DOHH2 (cell line): ENCODE measurements around the gene PTPDC1.

Experiments used
- EZH2phosphoT487 ChIP-seq: fragments of 200-600 bp; sonication (generic); IDR thresholded peaks from 2 replicates; pipeline ENCODE4 v1.6.1; 2017; ENCODE audit warnings: borderline replicate concordance, mild to moderate bottlenecking, antibody characterized with exemption, low read length, moderate library complexity, mixed read lengths
- TF ChIP-seq, protein P1 (sequence below): fragments of 200-600 bp; sonication (generic); IDR thresholded peaks from one replicate; pipeline ENCODE4 v1.5.1; 2014; ENCODE audit warnings: antibody characterized with exemption, mild to moderate bottlenecking, low read depth, low read length; ENCODE audit not compliant: poor library complexity, severe bottlenecking

DNA sequence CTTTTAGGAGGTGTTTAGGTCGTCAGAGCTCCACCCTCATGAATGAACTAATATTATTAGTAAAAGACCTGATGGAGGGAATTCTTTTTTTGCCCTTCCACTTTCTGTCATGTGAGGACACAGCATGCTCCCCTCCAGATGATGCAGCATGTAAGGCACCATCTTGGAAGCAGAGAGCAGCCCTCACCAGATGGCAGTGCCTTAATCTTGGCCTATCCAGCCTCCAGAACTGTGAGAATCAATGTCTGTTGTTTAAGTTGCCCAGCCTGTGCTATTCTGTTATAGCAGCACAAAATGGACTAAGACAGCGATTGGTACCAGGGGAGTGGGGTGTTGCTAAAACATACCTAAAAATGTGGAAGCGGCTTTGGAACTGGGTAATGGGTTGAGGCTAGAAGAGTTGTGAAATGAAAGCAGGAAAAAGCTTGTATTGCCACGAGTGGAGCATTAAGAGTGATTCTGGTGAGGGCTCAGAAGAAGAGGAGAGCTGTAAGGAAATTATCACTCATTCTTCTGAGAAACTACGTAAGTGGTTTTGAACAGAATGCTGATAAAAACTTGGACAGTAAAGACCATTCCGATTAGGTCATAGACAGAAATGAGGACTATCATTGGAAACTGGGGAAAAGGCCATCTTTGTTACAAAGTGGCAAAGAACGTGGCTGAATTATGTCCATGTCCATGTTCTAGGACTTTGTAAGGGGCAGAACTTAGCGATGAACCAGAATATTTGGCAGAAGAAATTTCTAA is 28.6 kb downstream of the PTPDC1 start:
- TF ChIP-seq, protein P1, sequence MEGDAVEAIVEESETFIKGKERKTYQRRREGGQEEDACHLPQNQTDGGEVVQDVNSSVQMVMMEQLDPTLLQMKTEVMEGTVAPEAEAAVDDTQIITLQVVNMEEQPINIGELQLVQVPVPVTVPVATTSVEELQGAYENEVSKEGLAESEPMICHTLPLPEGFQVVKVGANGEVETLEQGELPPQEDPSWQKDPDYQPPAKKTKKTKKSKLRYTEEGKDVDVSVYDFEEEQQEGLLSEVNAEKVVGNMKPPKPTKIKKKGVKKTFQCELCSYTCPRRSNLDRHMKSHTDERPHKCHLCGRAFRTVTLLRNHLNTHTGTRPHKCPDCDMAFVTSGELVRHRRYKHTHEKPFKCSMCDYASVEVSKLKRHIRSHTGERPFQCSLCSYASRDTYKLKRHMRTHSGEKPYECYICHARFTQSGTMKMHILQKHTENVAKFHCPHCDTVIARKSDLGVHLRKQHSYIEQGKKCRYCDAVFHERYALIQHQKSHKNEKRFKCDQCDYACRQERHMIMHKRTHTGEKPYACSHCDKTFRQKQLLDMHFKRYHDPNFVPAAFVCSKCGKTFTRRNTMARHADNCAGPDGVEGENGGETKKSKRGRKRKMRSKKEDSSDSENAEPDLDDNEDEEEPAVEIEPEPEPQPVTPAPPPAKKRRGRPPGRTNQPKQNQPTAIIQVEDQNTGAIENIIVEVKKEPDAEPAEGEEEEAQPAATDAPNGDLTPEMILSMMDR: no peak
- TF ChIP-seq EZH2phosphoT487: no peak
